ENCODE measurements around the gene LRP1B.

Gene LRP1B

GRCh38 chr2:141698500-141698899 lies 432.3 kb downstream of the LRP1B start:
- no peak for DNase-seq (ENCODE audit: low read depth)
- TF ChIP-seq CTCF (IDR thresholded peaks at IDR 0.05; ENCODE audit: control insufficient read depth, extremely low read depth, insufficient read depth), result no peak
- no peak overlapping the region for H3K4me3 ChIP-seq (ENCODE audit: low read depth, low read length)

GRCh38 chr2:141697035-141697434 lies 433.8 kb downstream of the LRP1B start:
- TF ChIP-seq CTCF (IDR thresholded peaks at IDR 0.05; ENCODE audit: control insufficient read depth, extremely low read depth, insufficient read depth), result no peak
- no peak for DNase-seq (ENCODE audit: low read depth)
- no peak overlapping the region for H3K4me3 ChIP-seq (ENCODE audit: low read depth, low read length)

GRCh38 chr2:141694180-141694579 lies 436.6 kb downstream of the LRP1B start:
- no peak for DNase-seq (ENCODE audit: low read depth)
- no peak for TF ChIP-seq CTCF (IDR thresholded peaks at IDR 0.05; ENCODE audit: control insufficient read depth, extremely low read depth, insufficient read depth)
- no peak overlapping the region for H3K4me3 ChIP-seq (ENCODE audit: low read depth, low read length)

- no peak overlapping the region for H3K4me3 ChIP-seq (ENCODE audit: low read depth, low read length)
- DNase-seq (ENCODE audit: low read depth), result no peak
- no peak for TF ChIP-seq CTCF (IDR thresholded peaks at IDR 0.05; ENCODE audit: control insufficient read depth, extremely low read depth, insufficient read depth)
Measured at GRCh38 chr2:141692829-141693228, 438.0 kb downstream of the LRP1B start.

GRCh38 chr2:141676139-141676538 lies 454.7 kb downstream of the LRP1B start:
- no peak for TF ChIP-seq CTCF (IDR thresholded peaks at IDR 0.05; ENCODE audit: control insufficient read depth, extremely low read depth, insufficient read depth)
- no peak for DNase-seq (ENCODE audit: low read depth)
- H3K4me3 ChIP-seq (ENCODE audit: low read depth, low read length), result no peak overlapping the region

GRCh38 chr2:141666191-141666590 lies 464.6 kb downstream of the LRP1B start:
- H3K4me3 ChIP-seq (ENCODE audit: low read depth, low read length), result no peak overlapping the region
- peak; percentile 87 for DNase-seq (ENCODE audit: low read depth)
- no peak for TF ChIP-seq CTCF (IDR thresholded peaks at IDR 0.05; ENCODE audit: control insufficient read depth, extremely low read depth, insufficient read depth)

- no peak for DNase-seq (ENCODE audit: low read depth)
- TF ChIP-seq CTCF (IDR thresholded peaks at IDR 0.05; ENCODE audit: control insufficient read depth, extremely low read depth, insufficient read depth), result no peak
- no peak overlapping the region for H3K4me3 ChIP-seq (ENCODE audit: low read depth, low read length)
Measured at GRCh38 chr2:141660232-141660631, 470.6 kb downstream of the LRP1B start.

All from LNCaP clone FGC (cell line).